NT2/D1 (cell line): ENCODE measurements around the gene GPRC5B.

Experiments used
- DNase-seq: peaks from one replicate; pipeline ENCODE4 v3.0.0-alpha.2; 2011; ENCODE audit warnings: low read depth, low spot score
- H3K27me3 ChIP-seq: 2 replicates; pipeline ENCODE4 v1.6.0; 2011; ENCODE audit warnings: mild to moderate bottlenecking; ENCODE audit not compliant: insufficient read length, insufficient read depth
- H3K36me3 ChIP-seq: 2 replicates; pipeline ENCODE4 v1.6.1; 2011; ENCODE audit warnings: mild to moderate bottlenecking, low read length, mixed read lengths; ENCODE audit not compliant: insufficient read depth, insufficient read length
- H3K4me1 ChIP-seq: 2 replicates; pipeline ENCODE4 v1.5.1; 2011; ENCODE audit not compliant: insufficient read depth, insufficient read length
- H3K4me3 ChIP-seq: 2 replicates; pipeline ENCODE4 v1.5.1; 2011; ENCODE audit warnings: low read depth; ENCODE audit not compliant: insufficient read length
- H3K9ac ChIP-seq: 2 replicates; pipeline ENCODE4 v1.6.0; 2011; ENCODE audit warnings: low read depth; ENCODE audit not compliant: insufficient read length
- H3K9me3 ChIP-seq: 2 replicates; pipeline ENCODE4 v1.5.1; 2011; ENCODE audit warnings: mild to moderate bottlenecking, low read length; ENCODE audit not compliant: insufficient read depth
- SUZ12 ChIP-seq: IDR thresholded peaks from 2 replicates; pipeline ENCODE4 v1.6.1; 2011; ENCODE audit not compliant: insufficient read length, insufficient read depth; ENCODE audit errors: extremely low read depth
- YY1 ChIP-seq: IDR thresholded peaks from 2 replicates; pipeline ENCODE4 v1.6.1; 2011; ENCODE audit not compliant: insufficient read length, insufficient read depth
- ZNF274 ChIP-seq: IDR thresholded peaks from 2 replicates; pipeline ENCODE4 v1.6.1; 2011; ENCODE audit warnings: mild to moderate bottlenecking, low read depth, low read length

Gene GPRC5B

GRCh38 chr16:19871721-19872120, 12.9 kb downstream of the GPRC5B start:
- Histone ChIP-seq H3K4me1 (peaks cover 14% of the 10 kb centered on the region), H3K36me3 (peaks cover 74% of the 10 kb centered on the region), H3K9me3 (no peaks in the 10 kb centered on the region), H3K4me3 (no peak overlapping the region), H3K9ac (no peak overlapping the region), H3K27me3 (no peaks in the 10 kb centered on the region)
- no peak for TF ChIP-seq SUZ12
- TF ChIP-seq ZNF274: no peak
- TF ChIP-seq YY1: no peak
- DNase-seq: no peak

- Histone ChIP-seq H3K4me3 (no peak overlapping the region), H3K27me3 (no peaks in the 10 kb centered on the region), H3K36me3 (peaks cover 72% of the 10 kb centered on the region), H3K9ac (no peak overlapping the region), H3K4me1 (no peaks in the 10 kb centered on the region), H3K9me3 (no peaks in the 10 kb centered on the region)
- TF ChIP-seq YY1: no peak
- TF ChIP-seq ZNF274: no peak
- no peak for TF ChIP-seq SUZ12
- DNase-seq: no peak
Measured at GRCh38 chr16:19868421-19868820, 16.2 kb downstream of the GPRC5B start.

DNA sequence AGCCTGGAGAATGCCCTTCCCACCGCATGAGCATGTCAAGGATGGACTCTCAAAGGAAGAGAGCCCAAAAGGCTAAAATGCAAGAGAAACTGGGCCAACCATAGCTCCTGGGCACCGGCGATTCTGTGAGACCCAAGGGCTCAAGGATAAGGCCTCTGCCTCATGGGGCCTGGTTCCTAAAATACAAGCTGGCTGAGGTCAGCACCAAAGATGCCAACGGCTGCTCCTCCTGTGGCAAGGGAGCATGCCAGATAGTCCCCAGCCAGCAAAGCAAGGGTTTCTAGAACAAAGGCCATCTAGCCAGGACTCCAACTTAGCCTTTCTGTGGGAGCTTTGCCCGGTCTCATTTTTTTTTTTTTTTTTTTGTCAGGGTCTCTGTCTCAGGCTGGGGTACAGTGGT, 20.1 kb downstream of the GPRC5B start:
- Histone ChIP-seq H3K9ac (no peak overlapping the region), H3K9me3 (no peaks in the 10 kb centered on the region), H3K27me3 (no peaks in the 10 kb centered on the region), H3K36me3 (peaks cover 47% of the 10 kb centered on the region), H3K4me3 (no peak overlapping the region), H3K4me1 (peaks cover 13% of the 10 kb centered on the region)
- TF ChIP-seq SUZ12 (no peak), ZNF274 (no peak), YY1 (no peak)
- DNase-seq: no peak

DNA sequence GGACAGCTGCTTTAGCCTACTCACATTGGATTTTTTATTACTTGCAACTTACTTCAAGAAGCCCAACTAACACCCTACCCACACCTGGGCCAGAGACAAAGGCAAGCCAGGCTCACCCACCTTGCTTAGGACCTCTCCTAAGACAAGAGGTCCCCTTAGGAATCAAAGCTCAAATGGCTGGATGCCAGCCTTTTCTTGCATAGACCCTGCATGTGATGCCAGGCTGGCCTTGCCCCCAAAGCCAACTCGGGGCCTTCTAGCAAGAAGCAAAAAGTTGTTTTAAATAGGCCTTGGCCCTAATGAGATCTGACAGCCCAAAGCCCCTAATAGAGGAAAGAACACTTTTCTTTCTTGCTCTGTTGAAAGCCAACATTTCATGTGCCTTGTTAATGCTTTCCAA, 20.7 kb downstream of the GPRC5B start:
- Histone ChIP-seq H3K9me3 (no peaks in the 10 kb centered on the region), H3K9ac (no peak overlapping the region), H3K4me3 (no peak overlapping the region), H3K36me3 (peaks cover 49% of the 10 kb centered on the region), H3K27me3 (no peaks in the 10 kb centered on the region), H3K4me1 (peaks cover 17% of the 10 kb centered on the region)
- DNase-seq: no peak
- TF ChIP-seq ZNF274: no peak
- no peak for TF ChIP-seq SUZ12
- no peak for TF ChIP-seq YY1

DNA sequence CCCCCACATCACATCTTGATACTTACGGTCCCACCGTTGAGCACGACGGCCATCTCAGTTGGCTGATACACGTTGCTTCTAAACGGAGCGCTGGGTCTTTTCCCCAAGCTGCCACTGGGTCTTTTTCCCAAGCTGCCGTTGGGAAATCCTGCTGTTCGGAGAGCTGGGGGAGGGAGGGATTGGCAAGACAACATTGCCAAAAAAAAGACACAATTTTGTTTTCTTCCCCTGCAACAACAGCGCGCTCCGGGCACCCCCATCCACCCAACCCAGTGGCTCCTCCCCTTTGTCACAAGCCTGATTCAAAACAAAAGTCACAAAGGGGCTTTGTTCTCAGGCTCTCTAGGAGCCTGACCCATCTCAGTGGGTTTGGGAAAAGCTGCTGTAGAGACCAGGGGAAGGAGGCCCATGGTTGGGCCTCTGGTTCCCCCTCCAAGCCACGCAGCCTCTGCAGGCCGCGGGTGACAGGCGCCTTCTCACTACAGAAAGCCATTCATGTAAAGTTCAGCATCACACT, 22.8 kb downstream of the GPRC5B start:
- Histone ChIP-seq H3K9ac (peak overlapping the region; percentile 92), H3K4me3 (peak overlapping the region; percentile 70), H3K9me3 (no peaks in the 10 kb centered on the region), H3K4me1 (peaks cover 21% of the 10 kb centered on the region), H3K27me3 (no peaks in the 10 kb centered on the region), H3K36me3 (peaks cover 45% of the 10 kb centered on the region)
- no peak for TF ChIP-seq YY1
- TF ChIP-seq ZNF274: no peak
- TF ChIP-seq SUZ12: no peak
- DNase-seq: peak; percentile 79

GRCh38 chr16:19861133-19861532, 23.5 kb downstream of the GPRC5B start:
- H3K9me3 ChIP-seq: no peaks in the 10 kb centered on the region
- H3K27me3 ChIP-seq: no peaks in the 10 kb centered on the region
- H3K9ac ChIP-seq: peak overlapping the region; percentile 92
- TF ChIP-seq ZNF274: no peak
- TF ChIP-seq YY1: no peak
- TF ChIP-seq SUZ12: no peak
- peaks cover 49% of the 10 kb centered on the region for H3K36me3 ChIP-seq
- no peak for DNase-seq
- peak overlapping the region; percentile 70 for H3K4me3 ChIP-seq
- peaks cover 21% of the 10 kb centered on the region for H3K4me1 ChIP-seq

- H3K9me3 ChIP-seq: no peaks in the 10 kb centered on the region
- peak; percentile 96 for DNase-seq
- no peaks in the 10 kb centered on the region for H3K27me3 ChIP-seq
- TF ChIP-seq YY1 (no peak), SUZ12 (no peak), ZNF274 (no peak)
- peaks cover 24% of the 10 kb centered on the region for H3K4me1 ChIP-seq
- H3K36me3 ChIP-seq: peaks cover 51% of the 10 kb centered on the region
- H3K4me3 ChIP-seq: peak overlapping the region; percentile 0
- H3K9ac ChIP-seq: peak overlapping the region; percentile 85
Measured at GRCh38 chr16:19860166-19861041, 24.2 kb downstream of the GPRC5B start.
